HL-60 (cell line): ENCODE data around the gene C11orf97.

Experiments used
- CTCF ChIP-seq: IDR thresholded peaks from one replicate; pipeline ENCODE4 v1.5.1; 2011; ENCODE audit warnings: low read length, control low read depth, inconsistent platforms; ENCODE audit not compliant: insufficient read depth
- GABPA ChIP-seq: IDR thresholded peaks from 2 replicates; pipeline ENCODE4 v1.6.1; 2012; ENCODE audit warnings: low read depth
- POLR2AphosphoS5 ChIP-seq: IDR thresholded peaks from 2 replicates; pipeline ENCODE4 v1.6.1; 2012; ENCODE audit warnings: low read depth
- SPI1 ChIP-seq: IDR thresholded peaks from 2 replicates; pipeline ENCODE4 v1.6.1; 2012; ENCODE audit warnings: low read depth, mild to moderate bottlenecking, borderline replicate concordance
- TF ChIP-seq, protein P1 (sequence below): IDR thresholded peaks from 2 replicates; pipeline ENCODE4 v1.6.1; 2012; ENCODE audit warnings: low read depth; ENCODE audit not compliant: insufficient replicate concordance

- TF ChIP-seq CTCF (no peak), POLR2AphosphoS5 (peak; percentile 69; the same call in 1 of the 2 replicates), GABPA (no peak), SPI1 (peak; percentile 10; the same call in 1 of the 2 replicates)
- TF ChIP-seq, protein P1, sequence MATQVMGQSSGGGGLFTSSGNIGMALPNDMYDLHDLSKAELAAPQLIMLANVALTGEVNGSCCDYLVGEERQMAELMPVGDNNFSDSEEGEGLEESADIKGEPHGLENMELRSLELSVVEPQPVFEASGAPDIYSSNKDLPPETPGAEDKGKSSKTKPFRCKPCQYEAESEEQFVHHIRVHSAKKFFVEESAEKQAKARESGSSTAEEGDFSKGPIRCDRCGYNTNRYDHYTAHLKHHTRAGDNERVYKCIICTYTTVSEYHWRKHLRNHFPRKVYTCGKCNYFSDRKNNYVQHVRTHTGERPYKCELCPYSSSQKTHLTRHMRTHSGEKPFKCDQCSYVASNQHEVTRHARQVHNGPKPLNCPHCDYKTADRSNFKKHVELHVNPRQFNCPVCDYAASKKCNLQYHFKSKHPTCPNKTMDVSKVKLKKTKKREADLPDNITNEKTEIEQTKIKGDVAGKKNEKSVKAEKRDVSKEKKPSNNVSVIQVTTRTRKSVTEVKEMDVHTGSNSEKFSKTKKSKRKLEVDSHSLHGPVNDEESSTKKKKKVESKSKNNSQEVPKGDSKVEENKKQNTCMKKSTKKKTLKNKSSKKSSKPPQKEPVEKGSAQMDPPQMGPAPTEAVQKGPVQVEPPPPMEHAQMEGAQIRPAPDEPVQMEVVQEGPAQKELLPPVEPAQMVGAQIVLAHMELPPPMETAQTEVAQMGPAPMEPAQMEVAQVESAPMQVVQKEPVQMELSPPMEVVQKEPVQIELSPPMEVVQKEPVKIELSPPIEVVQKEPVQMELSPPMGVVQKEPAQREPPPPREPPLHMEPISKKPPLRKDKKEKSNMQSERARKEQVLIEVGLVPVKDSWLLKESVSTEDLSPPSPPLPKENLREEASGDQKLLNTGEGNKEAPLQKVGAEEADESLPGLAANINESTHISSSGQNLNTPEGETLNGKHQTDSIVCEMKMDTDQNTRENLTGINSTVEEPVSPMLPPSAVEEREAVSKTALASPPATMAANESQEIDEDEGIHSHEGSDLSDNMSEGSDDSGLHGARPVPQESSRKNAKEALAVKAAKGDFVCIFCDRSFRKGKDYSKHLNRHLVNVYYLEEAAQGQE = no peak
These were observed 38.3 kb downstream of the C11orf97 start for GRCh38 chr11:94550513-94550912.
